Glutamatergic neuron (in vitro differentiated cells): ENCODE data around the gene IL31RA. TPM values are rescaled to one million over a fixed set of nuclear protein-coding genes. Genes with fewer than 3 reads are reported as not detected.

Source experiments
- DNase-seq: peaks from one replicate; pipeline ENCODE4 v3.0.0; 2022
- H3K27ac Mint-ChIP-seq: one replicate; pipeline ENCODE4 v1.8.0; 2020; ENCODE audit warnings: mild to moderate bottlenecking, mixed read lengths, inconsistent platforms; ENCODE audit not compliant: unreplicated experiment
- H3K27me3 Mint-ChIP-seq: one replicate; pipeline ENCODE4 v1.8.0; 2020; ENCODE audit warnings: mild to moderate bottlenecking, moderate library complexity, mixed read lengths, inconsistent platforms; ENCODE audit not compliant: unreplicated experiment
- H3K36me3 Mint-ChIP-seq: one replicate; pipeline ENCODE4 v1.8.0; 2020; ENCODE audit warnings: mild to moderate bottlenecking, mixed read lengths, inconsistent platforms; ENCODE audit not compliant: unreplicated experiment
- H3K4me1 Mint-ChIP-seq: one replicate; pipeline ENCODE4 v1.8.0; 2020; ENCODE audit warnings: mild to moderate bottlenecking, low read depth, mixed read lengths, inconsistent platforms; ENCODE audit not compliant: unreplicated experiment
- H3K4me3 Mint-ChIP-seq: one replicate; pipeline ENCODE4 v1.8.0; 2020; ENCODE audit warnings: mild to moderate bottlenecking, mixed read lengths, inconsistent platforms; ENCODE audit not compliant: unreplicated experiment
- H3K9me3 Mint-ChIP-seq: one replicate; pipeline ENCODE4 v1.8.0; 2020; ENCODE audit warnings: mild to moderate bottlenecking, moderate library complexity, mixed read lengths, inconsistent platforms; ENCODE audit not compliant: unreplicated experiment
- CTCF ChIP-seq: fragments of 200-600 bp; sonication (generic); IDR thresholded peaks from one replicate; pipeline ENCODE4 v1.5.0; 2021; ENCODE audit not compliant: partially characterized antibody, unreplicated experiment
- total RNA-seq: library from RNA; stranded (reverse); fragmentation: NEBNext Ultra II Directional; extraction: Animal tissue kit (Norgen Biotek cat#: 25700); gene quantifications from one replicate; pipeline ENCODE4 v1.2.1, GENCODE V29; 2021; ENCODE audit not compliant: unreplicated experiment

Gene IL31RA
- total RNA-seq, 1 donor from 2014 or later: not detected

DNA sequence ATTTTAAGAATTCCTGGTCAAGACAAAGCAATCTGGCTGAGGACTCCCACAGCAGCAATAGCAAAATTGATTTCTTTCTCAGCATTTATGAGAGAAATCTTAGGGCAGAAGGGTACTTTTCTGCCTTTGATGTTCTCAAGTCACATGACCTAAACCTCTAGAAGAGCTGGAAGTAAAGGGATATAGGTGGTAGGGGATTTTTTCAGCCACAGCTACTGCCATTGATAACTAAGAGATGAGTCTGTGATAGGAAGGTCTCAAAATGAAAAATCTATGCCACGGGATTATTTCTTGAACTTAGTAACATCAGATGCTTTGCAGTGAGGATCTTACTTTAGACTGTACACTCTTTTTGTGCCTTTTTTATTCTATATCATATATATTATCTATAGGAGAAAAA is 108.1 kb downstream of the IL31RA start:
- TF ChIP-seq CTCF: no peak
- no peaks in the 10 kb centered on the region for H3K27me3 Mint-ChIP-seq
- DNase-seq: no peak
- no peaks in the 10 kb centered on the region for H3K36me3 Mint-ChIP-seq
- H3K27ac Mint-ChIP-seq: no peak overlapping the region
- no peaks in the 10 kb centered on the region for H3K4me1 Mint-ChIP-seq
- no peak overlapping the region for H3K4me3 Mint-ChIP-seq
- no peaks in the 10 kb centered on the region for H3K9me3 Mint-ChIP-seq

DNA sequence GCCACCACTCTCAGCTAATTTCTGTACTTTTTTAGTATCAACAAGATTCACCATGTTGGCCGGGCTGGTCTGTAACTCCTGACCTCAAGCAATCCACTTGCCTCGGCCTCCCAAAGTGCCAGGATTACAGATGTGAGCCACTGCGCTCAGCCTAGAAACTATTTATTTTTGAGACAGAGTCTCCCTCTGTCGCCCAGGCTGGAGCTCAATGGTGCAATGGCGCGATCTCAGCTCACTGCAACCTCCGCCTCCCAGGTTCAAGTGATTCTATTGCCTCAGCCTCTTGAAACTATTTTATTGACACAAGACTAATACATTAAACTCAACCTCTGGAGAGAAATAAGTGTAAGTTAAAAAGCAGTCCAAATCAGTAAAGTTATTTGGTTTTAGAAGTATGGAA is 109.6 kb downstream of the IL31RA start:
- no peak for DNase-seq
- TF ChIP-seq CTCF: no peak
- Mint-ChIP-seq H3K36me3 (no peaks in the 10 kb centered on the region), H3K4me1 (no peaks in the 10 kb centered on the region), H3K9me3 (no peaks in the 10 kb centered on the region), H3K27ac (no peak overlapping the region), H3K27me3 (no peaks in the 10 kb centered on the region), H3K4me3 (no peak overlapping the region)

DNA sequence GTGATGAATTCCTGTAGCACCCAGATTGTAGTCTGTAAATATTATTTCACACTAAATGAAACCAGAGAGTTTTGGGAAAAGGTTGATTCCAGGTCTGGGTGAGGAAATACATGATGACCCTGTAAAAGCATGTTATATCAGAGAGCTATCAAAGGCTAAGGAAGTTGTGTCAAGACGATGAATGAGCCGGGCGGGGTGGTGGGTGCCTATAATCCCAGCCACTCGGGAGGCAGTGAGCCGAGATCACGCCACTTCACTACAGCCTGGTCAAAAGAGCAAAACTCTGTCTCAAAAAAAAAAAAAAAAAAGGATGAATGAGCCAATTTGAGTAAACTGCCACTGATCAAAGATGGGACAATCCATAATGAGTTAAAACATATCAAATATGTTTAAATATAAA is 114.4 kb downstream of the IL31RA start:
- H3K4me1 Mint-ChIP-seq: no peaks in the 10 kb centered on the region
- no peaks in the 10 kb centered on the region for H3K36me3 Mint-ChIP-seq
- no peak overlapping the region for H3K27ac Mint-ChIP-seq
- TF ChIP-seq CTCF: no peak
- DNase-seq: no peak
- H3K9me3 Mint-ChIP-seq: no peaks in the 10 kb centered on the region
- no peaks in the 10 kb centered on the region for H3K27me3 Mint-ChIP-seq
- H3K4me3 Mint-ChIP-seq: no peak overlapping the region

DNA sequence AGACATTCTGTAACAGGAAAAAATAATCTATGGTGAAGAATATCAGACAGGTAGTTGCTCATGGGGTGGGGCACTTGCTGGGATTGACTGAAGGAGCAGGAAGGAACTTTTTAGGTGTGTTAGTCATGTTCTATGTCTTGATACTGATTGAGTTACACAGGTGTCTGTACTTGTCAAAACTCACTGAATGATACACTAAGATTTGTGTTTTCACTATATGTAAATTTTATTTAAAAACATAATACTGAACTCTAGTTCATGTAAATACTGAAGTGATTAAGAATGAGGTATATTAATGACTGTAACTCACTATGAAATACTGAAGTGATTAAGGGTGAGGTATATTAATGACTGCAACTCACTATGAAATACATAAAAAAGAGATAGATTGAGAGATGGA is 115.1 kb downstream of the IL31RA start:
- DNase-seq: no peak

GRCh38 chr5:55969956-55970355 is 118.8 kb downstream of the IL31RA start:
- H3K9me3 Mint-ChIP-seq: no peaks in the 10 kb centered on the region
- no peak for TF ChIP-seq CTCF
- no peak for DNase-seq
- no peaks in the 10 kb centered on the region for H3K27me3 Mint-ChIP-seq
- H3K4me1 Mint-ChIP-seq: peaks cover 3% of the 10 kb centered on the region
- H3K27ac Mint-ChIP-seq: no peak overlapping the region
- H3K4me3 Mint-ChIP-seq: no peak overlapping the region
- H3K36me3 Mint-ChIP-seq: no peaks in the 10 kb centered on the region

More for the DNA sequence above, 115.1 kb downstream of the IL31RA start:
- Mint-ChIP-seq H3K4me3 (no peak overlapping the region), H3K36me3 (no peaks in the 10 kb centered on the region), H3K27me3 (no peaks in the 10 kb centered on the region), H3K27ac (no peak overlapping the region), H3K4me1 (no peaks in the 10 kb centered on the region), H3K9me3 (no peaks in the 10 kb centered on the region)
- TF ChIP-seq CTCF: no peak

Other genes starting within 250 kb of the IL31RA start
- 40.1 TPM for gene SLC38A9, start 139.0 kb upstream of the IL31RA start, total RNA-seq
- 0.27 TPM for gene DDX4, start 113.3 kb upstream of the IL31RA start, total RNA-seq
- gene IL6ST, start 143.6 kb downstream of the IL31RA start, total RNA-seq: 37.7 TPM